ENCODE measurements around the gene TMX2. TPM values are rescaled to one million over a fixed set of nuclear protein-coding genes. Genes with fewer than 3 reads are reported as not detected.
A peak's percentile ranks its signal among the peaks of the same experiment; 100 is the strongest.

TMX2 gene
- total and polyA plus RNA-seq, 9 of the 15 experiments (the other 6 are each of a cell fraction or from before 2014, with no cell fraction given) = 176 to 433 (median 227) TPM

DNA sequence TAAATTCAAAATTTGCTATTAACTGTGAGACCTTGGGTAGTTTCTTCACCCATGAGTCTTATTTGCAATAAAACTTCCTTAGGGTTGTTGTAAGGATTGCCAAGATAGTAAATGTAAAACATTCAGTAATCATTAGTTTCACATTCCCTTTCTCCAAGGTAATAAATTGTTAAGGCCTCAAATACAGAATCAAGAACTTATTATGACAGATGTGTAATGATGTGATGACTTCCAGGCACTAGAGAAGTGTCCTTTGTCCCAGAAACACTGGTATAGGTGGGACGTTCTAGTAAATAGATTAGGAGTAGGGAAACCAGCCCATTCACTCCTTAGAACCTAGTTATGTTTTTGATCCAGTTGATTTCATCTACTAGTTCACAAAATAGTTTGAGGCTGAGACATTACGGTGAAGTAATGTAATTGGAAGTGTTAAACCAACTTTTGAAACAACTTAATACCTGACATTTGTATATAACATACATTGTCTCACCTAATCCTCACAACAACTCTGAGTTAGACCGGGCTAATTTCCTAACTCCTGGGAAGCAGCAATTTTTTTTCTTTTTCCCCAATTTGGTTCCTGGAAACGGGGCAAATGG, 74.7 kb downstream of the TMX2 start:
- no peaks in the 10 kb centered on the region for H3K9me1 ChIP-seq (ENCODE audit: control insufficient read depth, insufficient read depth, low read length)
- H3K27ac ChIP-seq (ENCODE audit: extremely low read depth, low read depth, low read length) = no peak overlapping the region
- peaks cover 6 to 16% of the 10 kb centered on the region in 2 experiments for H3K4me1 ChIP-seq (replicated peaks in 1 of 2; ENCODE audit: control insufficient read depth in 2 of 2, insufficient read depth in 2 of 2, low read length in 2 of 2)
- no peak overlapping the region for H3K4me2 ChIP-seq (ENCODE audit: insufficient read depth, low read length)
- H3K9me3 ChIP-seq (replicated peaks; ENCODE audit: control insufficient read depth, insufficient read depth, low read depth, low read length) = no peaks in the 10 kb centered on the region
- intact Hi-C loops (cut with micrococcal nuclease) = no loop called here
- no peak for DNase-seq (ENCODE audit: extremely low read depth in 1 of 4, low spot score in 3 of 4)
- in situ Hi-C loops (cut with MboI) = no loop called here
- peaks cover 80% of the 10 kb centered on the region for H3K79me2 ChIP-seq (ENCODE audit: control insufficient read depth, insufficient read depth, low read length)
- ATAC-seq = no peak
- H3K4me3 ChIP-seq = no peak overlapping the region
- no peak overlapping the region for H2AFZ ChIP-seq (ENCODE audit: low read depth, low read length)
- FAIRE-seq = no peak
- 0 out of 2 replicates have a peak, but pooled peaks cover 3% of the 10 kb centered on the region for H4K20me1 ChIP-seq (replicated peaks; ENCODE audit: control insufficient read depth, insufficient read depth, low read length)
- no TSS peak for BruUV-seq (replicated peaks)
- TF ChIP-seq RBM39 (optimal IDR thresholded peaks at IDR 0.05; ENCODE audit: low read depth, low read length) = no peak
- no peaks in the 10 kb centered on the region for H3K27me3 ChIP-seq (ENCODE audit: control insufficient read depth in 2 of 2, insufficient read depth in 2 of 2, low read length in 2 of 2)
- H3K36me3 ChIP-seq (ENCODE audit: control insufficient read depth, insufficient read depth, low read length) = peaks cover 14% of the 10 kb centered on the region
- H3K9ac ChIP-seq (ENCODE audit: insufficient read depth in 1 of 2, low read depth in 2 of 2, low read length in 2 of 2) = no peak overlapping the region
- ChIA-PET POLR2A (interaction anchor here (0.9 kb wide), 1 partner anchor 8 kb away, joined by 3 read pairs; no protein-coding TSS in a partner anchor), CTCF (ENCODE audit: low intra/inter-chr PET ratio) (no interaction called here)
- WGBS (ENCODE audit: insufficient coverage, low coverage, missing lambda C conversion rate) = 70% methylated on average over 4 of the region's 4 CpGs

DNA sequence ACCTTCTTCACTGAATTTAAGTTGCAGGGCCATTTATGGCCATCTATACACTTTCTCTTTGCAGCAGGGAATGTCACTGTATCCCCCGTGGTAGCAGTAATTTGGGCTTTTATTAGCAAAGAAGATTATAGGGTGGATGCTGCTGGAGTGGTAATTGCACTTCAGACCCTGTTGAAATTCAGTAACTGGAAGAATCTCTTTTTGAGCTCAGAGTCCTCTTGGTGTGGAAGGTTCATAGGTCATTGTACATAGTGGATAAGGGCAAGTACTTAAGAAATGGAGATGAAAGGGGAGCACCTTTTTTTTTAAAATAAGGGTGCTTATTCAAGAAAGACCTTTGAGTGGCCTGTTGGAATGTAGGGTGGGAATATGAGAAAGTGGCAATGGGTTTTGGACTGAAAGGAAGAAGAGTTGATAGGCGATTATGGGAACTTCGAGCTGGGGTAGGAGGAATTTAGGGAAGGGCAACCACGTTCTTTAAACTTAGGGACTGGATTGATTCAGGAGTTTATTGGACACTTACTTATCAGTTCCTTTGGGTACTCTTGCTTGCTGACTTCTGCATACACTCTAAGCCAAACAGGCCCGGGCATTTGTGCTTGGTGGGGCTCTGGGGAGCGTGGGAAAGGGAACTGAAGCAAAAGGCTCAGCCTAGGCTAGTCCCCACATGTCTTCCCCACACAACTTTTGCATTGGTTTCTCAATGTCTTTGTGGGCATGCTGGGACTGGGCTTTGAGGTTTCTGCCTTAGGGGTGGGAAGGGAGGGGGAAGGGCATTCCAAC, 75.7 kb downstream of the TMX2 start:
- Histone ChIP-seq H3K4me2 (ENCODE audit: insufficient read depth, low read length) (no peak overlapping the region), H3K27me3 (ENCODE audit: control insufficient read depth in 2 of 2, insufficient read depth in 2 of 2, low read length in 2 of 2) (no peaks in the 10 kb centered on the region), H3K79me2 (ENCODE audit: control insufficient read depth, insufficient read depth, low read length) (peaks cover 80% of the 10 kb centered on the region), H3K36me3 (ENCODE audit: control insufficient read depth, insufficient read depth, low read length) (peaks cover 8% of the 10 kb centered on the region), H3K9me3 (replicated peaks; ENCODE audit: control insufficient read depth, insufficient read depth, low read depth, low read length) (no peaks in the 10 kb centered on the region), H4K20me1 (replicated peaks; ENCODE audit: control insufficient read depth, insufficient read depth, low read length) (0 out of 2 replicates have a peak, but pooled peaks cover 3% of the 10 kb centered on the region), H3K9me1 (ENCODE audit: control insufficient read depth, insufficient read depth, low read length) (no peaks in the 10 kb centered on the region), H3K27ac (ENCODE audit: extremely low read depth, low read depth, low read length) (no peak overlapping the region), H3K9ac (ENCODE audit: insufficient read depth in 1 of 2, low read depth in 2 of 2, low read length in 2 of 2) (no peak overlapping the region), H3K4me1 (replicated peaks in 1 of 2; ENCODE audit: control insufficient read depth in 2 of 2, insufficient read depth in 2 of 2, low read length in 2 of 2) (peaks cover 6 to 11% of the 10 kb centered on the region in 2 experiments), H3K4me3 (no peak overlapping the region), H2AFZ (ENCODE audit: low read depth, low read length) (no peak overlapping the region)
- ATAC-seq (peak; percentile 17; the same call in 2 of the 3 replicates), FAIRE-seq (no peak), DNase-seq (ENCODE audit: extremely low read depth in 1 of 4, low spot score in 3 of 4) (no peak)
- POLR2A ChIA-PET = interaction anchor here (0.7 to 1.6 kb wide), 4 partner anchors 9 to 30 kb away, joined by 3 to 4 read pairs (median 3); partner anchors contain the start of gene CTNND1
- 77% methylated on average over 6 of the region's 6 CpGs for WGBS (ENCODE audit: insufficient coverage, low coverage, missing lambda C conversion rate)
- in situ Hi-C loops (cut with MboI) = no loop called here
- no TSS peak for BruUV-seq (replicated peaks)
- CTCF ChIA-PET (ENCODE audit: low intra/inter-chr PET ratio) = no interaction called here
- intact Hi-C loops (cut with micrococcal nuclease) = no loop called here
- no peak for TF ChIP-seq CAMTA2 (CRISPR knock-in tag; conservative IDR thresholded peaks at IDR 0.05)
- TF ChIP-seq, protein P1, sequence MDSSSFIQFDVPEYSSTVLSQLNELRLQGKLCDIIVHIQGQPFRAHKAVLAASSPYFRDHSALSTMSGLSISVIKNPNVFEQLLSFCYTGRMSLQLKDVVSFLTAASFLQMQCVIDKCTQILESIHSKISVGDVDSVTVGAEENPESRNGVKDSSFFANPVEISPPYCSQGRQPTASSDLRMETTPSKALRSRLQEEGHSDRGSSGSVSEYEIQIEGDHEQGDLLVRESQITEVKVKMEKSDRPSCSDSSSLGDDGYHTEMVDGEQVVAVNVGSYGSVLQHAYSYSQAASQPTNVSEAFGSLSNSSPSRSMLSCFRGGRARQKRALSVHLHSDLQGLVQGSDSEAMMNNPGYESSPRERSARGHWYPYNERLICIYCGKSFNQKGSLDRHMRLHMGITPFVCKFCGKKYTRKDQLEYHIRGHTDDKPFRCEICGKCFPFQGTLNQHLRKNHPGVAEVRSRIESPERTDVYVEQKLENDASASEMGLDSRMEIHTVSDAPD (CRISPR knock-in tag; IDR thresholded peaks at IDR 0.05) = no peak
